Measurements from ENCODE around the gene EPB41. TPM values are rescaled to one million over a fixed set of nuclear protein-coding genes. Genes with fewer than 3 reads are reported as not detected.
A peak's percentile ranks its signal among the peaks of the same experiment; 100 is the strongest.
"Not testable (repeated sequence)": the region's sequence is repeated elsewhere in the genome, so short reads cannot be mapped to it uniquely, and the experiment has no call there.

EPB41 gene
- polyA plus RNA-seq, 1 donor, result 6.1 TPM

- DNase-seq (ENCODE audit: low read depth), result not testable (repeated sequence)
Observed at GRCh38 chr1:29108041-29108440, 193.7 kb downstream of the EPB41 start.

DNA sequence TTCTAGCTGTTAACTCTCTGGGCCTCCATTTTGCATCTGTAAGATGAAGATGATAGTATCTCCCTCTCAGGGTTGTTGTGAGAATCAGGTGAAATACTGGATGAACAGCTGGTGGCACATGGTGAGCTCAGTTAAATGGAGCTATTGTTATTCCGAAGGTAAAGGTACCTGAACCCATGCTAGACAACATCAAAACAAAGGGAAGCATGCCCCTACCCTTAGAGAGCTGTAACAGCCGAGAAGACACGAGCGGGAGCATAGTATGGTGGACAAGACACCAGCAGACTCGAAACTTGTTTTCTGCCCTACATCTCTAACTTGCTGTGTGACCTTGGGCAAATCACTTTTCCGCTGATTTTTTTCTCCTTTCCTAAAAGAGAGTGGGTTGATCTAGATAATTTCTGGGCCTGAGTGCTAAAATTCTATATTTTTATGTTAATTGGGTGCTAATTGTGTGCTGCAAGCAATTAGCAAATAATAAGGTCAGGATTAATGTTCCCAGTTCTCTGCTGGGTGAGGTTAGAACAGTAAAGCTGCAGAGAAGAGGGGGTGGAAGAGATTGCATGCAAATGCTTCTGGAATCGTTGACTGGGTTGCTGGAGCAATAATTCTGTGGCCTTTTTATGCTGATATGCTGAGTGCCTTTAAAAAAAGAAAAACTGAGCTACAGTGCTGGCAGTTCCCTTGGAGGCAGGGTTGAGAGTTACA, 198.5 kb downstream of the EPB41 start:
- DNase-seq (ENCODE audit: low read depth), result no peak

DNA sequence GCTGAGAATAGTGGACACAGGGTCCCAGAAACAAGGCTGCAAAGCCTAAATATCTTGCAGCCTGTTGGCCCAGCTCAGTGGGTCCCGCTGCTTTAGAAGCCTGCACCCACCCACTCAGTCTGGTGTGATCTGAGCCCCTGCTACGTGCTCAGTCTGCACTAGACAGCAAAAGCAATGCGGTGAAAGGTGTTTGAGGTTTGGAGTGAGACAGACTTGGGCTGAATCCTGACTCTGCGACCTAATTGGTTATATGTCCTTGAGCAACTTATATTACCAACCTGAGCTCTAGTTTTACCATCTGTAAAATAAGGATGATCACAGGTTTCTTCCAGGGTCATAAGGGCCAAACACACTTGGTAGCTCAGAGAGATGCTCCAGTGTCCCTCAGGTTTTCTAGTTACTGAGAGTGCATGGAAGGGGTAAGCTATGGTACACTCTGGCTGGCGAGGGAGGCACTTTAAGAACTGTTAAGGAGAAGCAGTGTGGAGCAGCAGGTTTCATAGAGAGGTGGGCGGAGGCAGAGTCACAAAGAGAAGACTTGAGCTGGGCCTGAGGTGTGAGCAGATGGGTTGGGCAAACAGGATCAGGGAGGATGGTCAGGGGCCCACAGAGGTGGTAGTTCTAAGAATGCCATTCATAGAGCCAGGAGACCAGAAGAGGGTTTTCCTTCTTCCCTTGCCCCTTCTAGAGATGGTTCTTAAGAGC, 199.2 kb downstream of the EPB41 start:
- no peak for DNase-seq (ENCODE audit: low read depth)

- DNase-seq (ENCODE audit: low read depth), result no peak
Observed at GRCh38 chr1:29114654-29115053, 200.3 kb downstream of the EPB41 start.

DNA sequence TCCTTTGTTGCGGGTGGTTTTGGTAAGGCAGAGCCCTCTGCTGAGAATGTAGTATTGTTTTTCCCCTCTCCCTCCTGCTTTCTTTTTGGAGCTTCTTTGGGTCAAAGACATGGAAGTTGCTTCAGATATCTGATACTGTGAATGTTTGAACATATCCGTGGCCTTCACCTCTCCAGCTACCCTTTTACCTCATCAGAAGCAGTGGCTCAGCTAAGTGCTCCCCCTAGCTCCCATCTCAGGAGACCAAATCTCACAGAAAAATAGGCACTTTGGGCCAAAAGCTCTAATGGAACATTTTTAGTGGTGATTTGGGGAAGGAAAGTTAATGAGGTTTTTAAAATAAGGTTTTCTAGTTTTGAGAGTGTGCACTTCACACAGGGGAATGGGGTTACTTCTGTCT, 203.0 kb downstream of the EPB41 start:
- DNase-seq (ENCODE audit: low read depth), result no peak

DNA sequence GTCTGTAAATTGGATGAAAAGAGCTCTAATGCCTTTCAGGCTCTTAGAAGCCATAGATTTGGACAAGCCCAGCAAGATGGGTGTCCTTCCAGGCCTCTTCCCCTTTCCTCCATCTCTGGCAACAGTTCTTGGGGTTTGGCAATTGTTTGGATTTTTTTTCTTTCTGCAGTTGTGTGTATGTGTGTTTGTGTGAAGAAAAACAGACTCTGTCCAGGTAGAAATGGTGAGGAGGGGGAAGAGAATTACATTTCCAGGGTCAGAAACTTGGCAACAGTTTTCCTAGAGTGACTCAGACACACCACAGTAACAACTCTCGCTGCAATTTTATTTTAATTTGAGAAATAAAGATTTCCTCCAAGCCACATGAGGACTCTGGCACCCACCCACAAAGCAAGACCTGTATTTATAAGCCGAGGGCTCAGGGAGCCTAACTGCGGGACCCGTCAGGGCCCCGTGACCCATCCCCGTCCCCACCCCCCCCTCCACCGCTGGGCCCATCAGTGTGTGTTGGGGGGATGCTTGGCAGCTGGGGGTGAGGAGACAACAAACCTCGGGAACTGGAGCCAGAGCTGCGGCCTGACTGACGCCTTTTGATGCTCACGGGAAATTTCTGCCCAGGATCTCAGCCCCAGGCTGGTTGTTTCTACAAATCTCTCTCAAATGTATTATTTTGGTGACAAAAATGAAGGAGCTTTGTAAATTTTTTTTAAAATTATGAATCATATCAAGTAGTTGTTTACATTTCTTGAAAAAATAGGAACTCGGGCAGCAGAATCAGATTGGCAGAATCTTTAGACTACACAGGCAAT, 205.0 kb downstream of the EPB41 start:
- no peak for DNase-seq (ENCODE audit: low read depth)

GRCh38 chr1:29120367-29120766, 206.0 kb downstream of the EPB41 start:
- DNase-seq (ENCODE audit: low read depth), result no peak

DNA sequence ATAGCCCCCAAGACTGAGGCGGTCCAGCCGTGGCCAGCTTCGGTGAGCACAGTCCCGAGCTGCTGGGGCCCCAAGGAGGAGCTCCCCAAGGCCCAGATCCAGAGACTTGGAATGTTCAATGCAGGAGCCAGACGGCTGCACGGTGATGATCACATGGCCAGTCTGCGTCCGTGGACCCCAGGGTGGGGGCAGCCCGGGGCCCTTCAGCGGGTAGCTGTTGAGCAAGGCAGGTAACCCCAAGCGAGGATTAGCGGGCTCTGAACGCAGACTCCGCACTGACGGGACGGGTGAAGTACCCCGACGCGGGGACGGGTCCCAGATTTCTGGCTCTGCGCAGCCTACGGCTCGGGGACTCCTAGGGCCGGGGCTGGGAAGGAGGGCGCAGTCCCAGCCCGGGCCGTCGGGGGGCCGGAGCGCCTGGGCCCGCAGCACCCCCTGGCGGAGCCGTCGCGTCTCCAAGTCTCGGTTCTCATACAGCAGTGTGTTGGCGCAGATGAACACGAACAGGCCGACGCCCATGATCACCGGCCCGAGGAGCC, 206.6 kb downstream of the EPB41 start:
- DNase-seq (ENCODE audit: low read depth), result no peak

GRCh38 chr1:29121516-29121935, 207.2 kb downstream of the EPB41 start:
- no peak for DNase-seq (ENCODE audit: low read depth)

DNA sequence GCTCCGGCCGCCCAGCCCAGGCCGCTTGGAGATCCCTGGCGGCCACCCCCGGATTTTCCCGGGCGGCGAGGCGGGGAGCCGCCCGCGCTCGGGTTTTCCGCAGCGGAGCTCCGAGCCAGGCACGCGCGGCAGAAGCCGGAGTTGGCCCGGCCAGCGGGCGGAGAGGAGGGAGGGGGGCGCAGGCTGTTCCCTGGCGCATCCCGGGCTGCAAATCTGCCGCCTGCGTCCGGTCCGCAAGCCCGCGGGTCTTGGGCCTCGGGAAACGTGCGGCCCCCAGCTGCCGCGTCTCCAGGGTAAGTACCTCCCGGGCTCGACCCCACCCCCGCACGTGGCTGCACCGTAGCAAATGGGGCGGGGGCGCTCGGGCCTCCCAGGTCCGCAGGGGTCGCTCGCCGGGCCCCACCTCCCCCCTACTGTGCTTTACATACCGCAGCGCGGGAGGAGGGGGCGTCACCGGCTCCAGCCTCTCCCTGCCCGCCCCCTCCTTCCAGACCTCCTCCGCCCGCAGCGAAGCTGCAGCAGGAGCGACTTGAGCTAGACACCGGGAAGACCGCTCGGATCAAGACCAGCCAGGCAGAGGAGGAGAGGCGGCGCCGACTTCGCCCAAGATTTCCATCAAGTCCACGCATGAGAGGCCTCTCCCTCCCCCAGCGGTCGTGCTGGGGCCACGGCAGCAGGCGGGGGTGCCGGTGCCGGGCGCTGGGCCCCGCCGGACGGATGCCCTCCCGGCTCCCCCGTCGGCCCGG, 207.7 kb downstream of the EPB41 start:
- DNase-seq (ENCODE audit: low read depth), result no peak

- DNase-seq (ENCODE audit: low read depth), result no peak
Observed at GRCh38 chr1:29122682-29123052, 208.3 kb downstream of the EPB41 start.

- no peak for DNase-seq (ENCODE audit: low read depth)
Observed at GRCh38 chr1:29123053-29123886, 208.9 kb downstream of the EPB41 start.

DNA sequence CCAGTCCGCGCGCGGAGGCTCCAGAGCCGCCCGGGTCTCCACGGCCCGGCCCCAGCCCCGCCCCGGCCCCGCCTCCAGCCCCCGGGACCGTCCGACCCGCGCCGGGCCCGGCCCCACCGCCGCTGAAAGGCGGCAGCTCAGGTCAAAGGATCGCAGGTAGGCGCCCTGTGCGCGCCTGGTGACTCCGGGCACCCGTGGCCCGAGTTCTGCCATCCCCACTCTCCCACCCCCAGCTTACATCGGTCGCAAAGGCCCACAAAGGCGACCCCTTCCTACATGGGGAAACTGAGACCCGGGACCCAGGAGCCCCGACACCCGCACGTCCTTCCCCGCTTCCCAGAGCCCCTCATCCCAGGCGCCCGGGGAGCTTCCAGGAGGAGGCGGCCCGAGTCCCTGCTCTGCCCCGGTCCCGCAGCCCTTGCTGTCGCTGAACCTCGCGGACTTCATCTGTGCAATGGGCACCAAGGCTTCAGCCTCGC, 209.6 kb downstream of the EPB41 start, which contains the start of gene TMEM200B:
Gene TMEM200B, minus strand, starts transcription at position 17 of the 479 bp plus-strand sequence. CDS start 2,075 bp downstream, outside the sequence.
- DNase-seq (ENCODE audit: low read depth), result no peak

DNA sequence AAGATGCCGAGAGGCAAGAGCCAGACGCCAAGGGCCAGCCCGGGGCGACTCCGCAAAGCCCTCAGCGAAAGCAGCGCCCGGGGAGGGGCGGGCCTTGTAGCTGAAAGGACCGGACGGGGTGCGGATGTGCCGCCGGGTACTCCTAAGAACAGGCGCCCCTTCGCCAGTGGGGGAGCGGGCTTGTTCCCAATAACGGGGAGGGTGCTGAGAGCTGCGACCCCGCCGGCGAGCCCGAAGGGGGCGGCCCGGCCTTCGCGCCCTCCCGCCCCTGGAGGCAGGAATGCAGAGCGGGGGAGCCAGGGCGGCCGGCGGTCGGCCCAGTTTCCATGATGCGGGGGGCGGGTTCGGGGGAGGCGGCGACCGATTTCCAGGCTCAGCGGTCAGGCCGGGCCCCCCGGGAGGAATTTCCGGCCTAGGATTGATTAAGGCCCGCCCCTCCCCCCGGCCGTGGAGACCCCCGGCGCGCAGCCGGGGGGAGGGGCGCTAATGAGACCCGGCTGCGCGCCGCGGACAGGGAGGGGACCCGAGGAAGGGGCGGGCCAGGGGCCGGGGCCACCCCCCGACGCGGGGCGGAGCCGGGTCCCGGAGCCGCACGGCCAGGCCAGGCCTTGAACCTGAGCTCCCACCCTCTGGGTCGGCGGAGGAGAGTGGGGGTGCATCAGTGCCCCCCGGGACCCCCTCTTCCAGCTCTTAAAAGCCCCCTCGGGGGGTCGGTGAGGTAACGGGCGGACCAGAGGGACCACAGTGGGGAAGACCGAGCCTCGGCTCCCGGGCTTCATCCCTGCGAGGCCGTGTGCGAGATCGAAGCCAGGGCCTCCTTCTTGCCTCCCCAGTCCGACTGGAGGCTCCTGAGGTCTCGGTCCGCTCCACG, 210.2 kb downstream of the EPB41 start:
- peak; percentile 69 for DNase-seq (ENCODE audit: low read depth)

DNA sequence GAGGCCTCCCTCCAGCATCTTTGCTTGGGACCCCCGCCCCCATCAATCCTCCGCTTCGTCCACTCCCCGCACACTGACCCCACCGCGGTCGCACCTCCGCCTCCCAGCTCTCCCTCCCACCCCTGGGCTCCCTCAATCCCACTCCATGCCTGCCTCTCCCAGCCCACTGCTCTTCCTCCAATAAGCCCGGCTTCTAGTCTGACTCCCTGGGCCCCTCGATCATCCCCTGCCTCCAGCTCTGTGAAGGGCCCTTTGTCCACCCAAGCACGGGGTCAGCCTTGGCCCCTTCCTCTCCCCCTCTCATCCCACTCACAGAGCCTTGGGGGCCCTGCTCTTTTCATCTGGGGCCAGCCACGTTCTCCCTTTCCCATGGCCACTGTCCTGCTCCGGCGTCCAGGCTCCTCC, 210.9 kb downstream of the EPB41 start:
- no peak for DNase-seq (ENCODE audit: low read depth)

GRCh38 chr1:29125788-29126187, 211.4 kb downstream of the EPB41 start:
- DNase-seq (ENCODE audit: low read depth), result no peak

GRCh38 chr1:29126198-29126597, 211.8 kb downstream of the EPB41 start:
- no peak for DNase-seq (ENCODE audit: low read depth)

DNA sequence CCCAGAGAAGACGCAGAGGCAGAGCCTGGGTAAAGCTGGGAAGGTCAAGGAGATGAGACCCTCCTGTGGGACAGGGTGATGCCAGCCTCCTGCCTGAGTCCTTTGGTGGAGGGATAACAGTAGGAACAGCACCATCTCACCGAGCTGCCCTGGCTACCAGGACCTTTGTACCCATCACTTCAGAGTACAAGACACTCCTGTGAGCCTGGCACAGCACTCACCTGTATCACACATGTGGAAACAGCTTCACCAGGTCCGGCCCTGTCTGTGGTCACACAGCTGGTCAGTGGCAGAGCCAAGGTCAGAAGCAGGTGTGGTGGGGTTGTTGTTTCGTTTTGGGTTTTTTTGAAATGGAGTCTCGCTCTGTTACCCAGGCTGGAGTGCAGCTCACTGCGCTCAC, 214.4 kb downstream of the EPB41 start:
- no peak for DNase-seq (ENCODE audit: low read depth)

GRCh38 chr1:29129916-29130315, 215.5 kb downstream of the EPB41 start:
- no peak for DNase-seq (ENCODE audit: low read depth)
